HepG2 (cell line): ENCODE measurements around the gene ARPC1A. TPM values are rescaled to one million over a fixed set of nuclear protein-coding genes. Genes with fewer than 3 reads are reported as not detected.

Experiments
- ATAC-seq: fragments of 200-7000 bp; cut with Tn5 transposase; 3 replicates; pipeline ENCODE4 v1.9.1; 2020; ENCODE audit warnings: mild to moderate bottlenecking, moderate library complexity
- BruUV-seq: library from RNA; stranded (reverse); fragments of 400-500 nt; replicated peaks from 2 replicates; lab custom pipeline; 2021; lab: Mats Ljungman, UMichigan
- CTCF ChIA-PET: fragments of 300-600 bp; formaldehyde crosslinking; extraction: SDS; loops from one replicate; lab custom pipeline; 2021; ENCODE audit warnings: low total read pairs, inconsistent platforms, low intra/inter-chr PET ratio; lab: Yijun Ruan, JAX
- POLR2A ChIA-PET: fragments of 350-600 bp; sonication (Branson Sonifier 250); formaldehyde crosslinking; loops from one replicate; lab custom pipeline; 2020; ENCODE audit warnings: antibody characterized with exemption, inconsistent platforms; lab: Yijun Ruan, JAX
- DNase-seq: peaks from one replicate; pipeline ENCODE4 v3.0.0-alpha.2; 2015; ENCODE audit warnings: low spot score
- FAIRE-seq: peaks from 3 replicates; lab custom pipeline; 2011; peaks lifted over from hg19 to GRCh38; lab: Jason Lieb, UNC
- H2AFZ ChIP-seq: one replicate; pipeline ENCODE4 v1.6.1; 2011; ENCODE audit warnings: low read length, inconsistent platforms
- H3K27ac ChIP-seq: fragments of 300-600 bp; 3 replicates; pipeline ENCODE4 v1.8.0; 2011; ENCODE audit warnings: mixed run types, mild to moderate bottlenecking, mixed read lengths, low read length, inconsistent platforms; ENCODE audit not compliant: insufficient read depth; ENCODE audit errors: extremely low read length
- H3K27me3 ChIP-seq, 2 experiments: fragments of 200-600 bp in 1 of 2; 2 replicates in 1 of 2; 3 replicates in 1 of 2; pipeline versions ENCODE4 v1.6.0 to v1.8.0; 2011; ENCODE audit warnings: low read length in 2 of 2, mild to moderate bottlenecking in 2 of 2, moderate library complexity in 2 of 2, inconsistent platforms in 1 of 2; ENCODE audit not compliant: insufficient read depth in 2 of 2, control insufficient read depth in 1 of 2
- H3K36me3 ChIP-seq, 2 experiments: fragments of 200-600 bp in 1 of 2; replicated peaks in 1 of 2; 2 replicates in 1 of 2; 3 replicates in 1 of 2; pipeline versions ENCODE4 v1.5.1 to v1.8.0; 2011; ENCODE audit warnings: low read length in 2 of 2, inconsistent platforms in 1 of 2; ENCODE audit not compliant: insufficient read depth in 2 of 2, control insufficient read depth in 1 of 2
- H3K4me1 ChIP-seq: 2 replicates; pipeline ENCODE4 v1.5.1; 2012; ENCODE audit warnings: low read length, inconsistent platforms; ENCODE audit not compliant: insufficient read depth
- H3K4me2 ChIP-seq: 2 replicates; pipeline ENCODE4 v1.6.0; 2011; ENCODE audit warnings: low read depth, low read length, inconsistent platforms
- H3K4me3 ChIP-seq, 3 experiments: fragments of 200-600 bp in 1 of 3; sonication (generic), shearing (Covaris generic) in 1 of 3; replicated peaks in 1 of 3; 2 replicates each; pipeline ENCODE4 v1.5.1; 2011 to 2016; ENCODE audit warnings: low read length in 3 of 3, inconsistent platforms in 2 of 3, low read depth in 2 of 3, mild to moderate bottlenecking in 2 of 3, control low read depth in 1 of 3, mixed read lengths in 1 of 3; ENCODE audit not compliant: insufficient read depth in 1 of 3
- H3K79me2 ChIP-seq: one replicate; pipeline ENCODE4 v1.6.1; 2011; ENCODE audit warnings: low read length, inconsistent platforms; ENCODE audit not compliant: insufficient read depth
- H3K9ac ChIP-seq: 2 replicates; pipeline ENCODE4 v1.6.0; 2011; ENCODE audit warnings: mild to moderate bottlenecking, low read depth, low read length, inconsistent platforms; ENCODE audit not compliant: insufficient read depth
- H3K9me3 ChIP-seq: 2 replicates; pipeline ENCODE4 v1.5.1; 2012; ENCODE audit warnings: mild to moderate bottlenecking, low read length
- H4K20me1 ChIP-seq: 2 replicates; pipeline ENCODE4 v1.6.0; 2011; ENCODE audit warnings: inconsistent platforms, mild to moderate bottlenecking, low read length, moderate library complexity; ENCODE audit not compliant: insufficient read depth
- ARID3A ChIP-seq: IDR thresholded peaks from 2 replicates; pipeline ENCODE4 v1.6.1; 2012; ENCODE audit warnings: low read depth, low read length, improper control_type of control experiment
- GTF3A ChIP-seq: sonication (generic); formaldehyde crosslinking; conservative IDR thresholded peaks from 2 replicates; pipeline ENCODE4 v1.4.0; 2020; ENCODE audit warnings: mild to moderate bottlenecking, missing genetic modification reagents
- NFE2L2 ChIP-seq: fragments of 150-350 bp; IDR thresholded peaks from 2 replicates; pipeline ENCODE4 v1.6.1; 2014; ENCODE audit warnings: low read length
- NFYB ChIP-seq: sonication (generic); formaldehyde crosslinking; IDR thresholded peaks from 2 replicates; pipeline ENCODE4 v1.4.0; 2020; ENCODE audit warnings: missing genetic modification reagents
- SIX4 ChIP-seq: sonication (generic); formaldehyde crosslinking; IDR thresholded peaks from 2 replicates; pipeline ENCODE4 v1.4.0; 2020; ENCODE audit warnings: missing genetic modification reagents
- ZBTB26 ChIP-seq: IDR thresholded peaks from 2 replicates; pipeline ENCODE4 v1.6.1; 2016; ENCODE audit warnings: missing compliant biosample characterization, missing genetic modification reagents, borderline replicate concordance
- ZC3H4 ChIP-seq: sonication (generic); formaldehyde crosslinking; IDR thresholded peaks from 2 replicates; pipeline ENCODE4 v1.4.0; 2020; ENCODE audit warnings: missing genetic modification reagents, borderline replicate concordance
- ZNF160 ChIP-seq: sonication (generic); formaldehyde crosslinking; IDR thresholded peaks from 2 replicates; pipeline ENCODE4 v1.8.0; 2022; ENCODE audit warnings: mild to moderate bottlenecking, inconsistent platforms, missing genetic modification reagents
- ZNF180 ChIP-seq: sonication (generic); formaldehyde crosslinking; IDR thresholded peaks from 2 replicates; pipeline ENCODE4 v1.4.0; 2020; ENCODE audit warnings: low read depth, missing genetic modification reagents, borderline replicate concordance
- ZNF205 ChIP-seq: IDR thresholded peaks from 2 replicates; pipeline ENCODE4 v1.6.1; 2018; ENCODE audit warnings: missing biosample characterization, missing genetic modification reagents
- ZNF713 ChIP-seq: sonication (generic); formaldehyde crosslinking; IDR thresholded peaks from 2 replicates; pipeline ENCODE4 v1.4.0; 2020; ENCODE audit warnings: mild to moderate bottlenecking, missing genetic modification reagents
- WGBS: methylation state at CpG from one replicate; pipeline ENCODE4 v1.1.6; 2017; ENCODE audit warnings: low lambda C conversion rate; 5-methylcytosine and 5-hydroxymethylcytosine counted together
- in situ Hi-C: cut with HindIII; loops from 2 replicates; pipeline ENCODE4 v1.10.0; 2017; ENCODE audit warnings: low pct_unique_long_range_greater_than_20kb; ENCODE audit not compliant: extremely low pct_ligation_motif_present
- intact Hi-C: fragments of 100-400 bp; cut with micrococcal nuclease; formaldehyde crosslinking; loops from one replicate; pipeline ENCODE4 v1.10.0; 2022; ENCODE audit not compliant: unreplicated experiment
- polyA plus RNA-seq, 8 experiments: library from polyadenylated mRNA; depleted of rRNA in 3 of 8; stranded (reverse) in 7 of 8; unstranded in 1 of 8; fragments of >200 nt; fragmentation: Illumina TruSeq in 4 of 8; extraction: Trizol in 4 of 8; gene quantifications; 2 replicates each; pipeline versions ENCODE4 v1.2.1 to v1.2.3, GENCODE V29; 2011 to 2016; ENCODE audit warnings: low read depth in 4 of 8, missing spikeins in 1 of 8, mixed read lengths in 1 of 8; ENCODE audit not compliant: insufficient read depth in 1 of 8
- total RNA-seq, 5 experiments: library from RNA; depleted of rRNA; stranded (reverse); fragments of >200 nt; fragmentation: Illumina TruSeq; extraction: Trizol; gene quantifications; 2 replicates each; pipeline ENCODE4 v1.2.3, GENCODE V29; 2016; ENCODE audit warnings: low read depth in 1 of 5

ARPC1A gene
- total and polyA plus RNA-seq, 2 of the 13 experiments (the other 11 are each of a cell fraction or from before 2014, with no cell fraction given), result 44.3 to 88.5 TPM

GRCh38 chr7:99301496-99301895 lies 24.2 kb upstream of the ARPC1A start:
- ATAC-seq, result no peak
- Histone ChIP-seq H3K79me2 (no peaks in the 10 kb centered on the region), H3K4me1 (no peaks in the 10 kb centered on the region), H3K9me3 (no peaks in the 10 kb centered on the region), H3K27me3 (no peaks in the 10 kb centered on the region), H4K20me1 (no peaks in the 10 kb centered on the region), H2AFZ (no peak overlapping the region), H3K4me3 (no peak overlapping the region), H3K4me2 (no peak overlapping the region), H3K9ac (no peak overlapping the region), H3K27ac (no peak overlapping the region), H3K36me3 (no peaks in the 10 kb centered on the region)
- TF ChIP-seq SIX4 (CRISPR knock-in tag) (no peak), ARID3A (no peak), ZNF205 (CRISPR knock-in tag) (no peak), NFE2L2 (no peak), ZC3H4 (CRISPR knock-in tag) (no peak), ZNF180 (no peak), NFYB (no peak), ZBTB26 (CRISPR knock-in tag) (no peak), GTF3A (CRISPR knock-in tag) (no peak), ZNF160 (CRISPR knock-in tag) (no peak), ZNF713 (no peak)
- no TSS peak for BruUV-seq
- WGBS, result 82% methylated on average over 15 of the region's 19 CpGs
- in situ Hi-C loops (no loop called here), intact Hi-C loops (no loop called here)
- CTCF ChIA-PET, result no interaction called here
- POLR2A ChIA-PET, result no interaction called here
- no peak for FAIRE-seq
- no peak for DNase-seq
